ENCODE results near the gene FSTL3. TPM values are rescaled to one million over a fixed set of nuclear protein-coding genes. Genes with fewer than 3 reads are reported as not detected.

FSTL3 gene
- total RNA-seq, 1 experiment from 2014 or later, result 40.9 TPM

GRCh38 chr19:639253-640160 is 36.7 kb upstream of the FSTL3 start, which contains the start of gene FGF22:
Gene FGF22 (plus strand): TSS chr19:639879. CDS start chr19:639926, 47 bp downstream.
- Histone ChIP-seq H4K20me1 (ENCODE audit: insufficient read depth) (no peaks in the 10 kb centered on the region), H3K27me3 (ENCODE audit: insufficient read depth, low read depth) (no peaks in the 10 kb centered on the region), H3K9me2 (ENCODE audit: insufficient read depth) (no peaks in the 10 kb centered on the region), H2AFZ (peak within 1 kb of the TSS; percentile 82), H3K27ac (no peak within 1 kb of the TSS), H3K9me3 (ENCODE audit: insufficient read depth, low read depth) (no peaks in the 10 kb centered on the region), H3K79me2 (ENCODE audit: low read depth) (no peaks in the 10 kb centered on the region), H3K4me2 (peak within 1 kb of the TSS; percentile 88), H3K4me3 (peak within 1 kb of the TSS; percentile 61), H3K36me3 (ENCODE audit: low read depth) (no peaks in the 10 kb centered on the region), H3K4me1 (replicated peaks; ENCODE audit: insufficient read depth) (peaks cover 12% of the 10 kb centered on the region), H3F3A (ENCODE audit: insufficient read depth, low read depth) (no peaks in the 10 kb centered on the region; the same call in 1 of the 2 replicates)
- POLR2A ChIA-PET (ENCODE audit: unreplicated experiment), result no interaction called here
- TF ChIP-seq EZH2 (IDR thresholded peaks at IDR 0.05; ENCODE audit: low read depth) (no peak), CTCF (conservative IDR thresholded peaks at IDR 0.05) (no peak)
- CTCF ChIA-PET, result no interaction called here
- BruUV-seq (replicated peaks), result no TSS peak
- intact Hi-C loops (cut with micrococcal nuclease; ENCODE audit: unreplicated experiment), result no loop called here
- DNase-seq, result peak; percentile 72 to 92

GRCh38 chr19:640161-640558 is 36.0 kb upstream of the FSTL3 start:
- no peaks in the 10 kb centered on the region for H3K27me3 ChIP-seq (ENCODE audit: insufficient read depth, low read depth)
- peak overlapping the region; percentile 68 for H3K4me2 ChIP-seq
- ChIA-PET CTCF (no interaction called here), POLR2A (ENCODE audit: unreplicated experiment) (no interaction called here)
- H3K4me3 ChIP-seq, result peak overlapping the region; percentile 42; the same call in 1 of the 2 replicates
- H3K79me2 ChIP-seq (ENCODE audit: low read depth), result no peaks in the 10 kb centered on the region
- no peaks in the 10 kb centered on the region for H3K36me3 ChIP-seq (ENCODE audit: low read depth)
- no peak overlapping the region for H3K27ac ChIP-seq
- no peak for TF ChIP-seq CTCF (conservative IDR thresholded peaks at IDR 0.05)
- TF ChIP-seq EZH2 (IDR thresholded peaks at IDR 0.05; ENCODE audit: low read depth), result no peak
- no peaks in the 10 kb centered on the region for H3K9me3 ChIP-seq (ENCODE audit: insufficient read depth, low read depth)
- BruUV-seq (replicated peaks), result no TSS peak
- H2AFZ ChIP-seq, result no peak overlapping the region
- no peaks in the 10 kb centered on the region for H4K20me1 ChIP-seq (ENCODE audit: insufficient read depth)
- H3K4me1 ChIP-seq (replicated peaks; ENCODE audit: insufficient read depth), result peaks cover 10% of the 10 kb centered on the region
- H3K9me2 ChIP-seq (ENCODE audit: insufficient read depth), result no peaks in the 10 kb centered on the region
- intact Hi-C loops (cut with micrococcal nuclease; ENCODE audit: unreplicated experiment), result no loop called here
- no peak for DNase-seq
- no peaks in the 10 kb centered on the region; the same call in 1 of the 2 replicates for H3F3A ChIP-seq (ENCODE audit: insufficient read depth, low read depth)

GRCh38 chr19:640606-641189 is 35.5 kb upstream of the FSTL3 start:
- peaks cover 10% of the 10 kb centered on the region for H3K4me1 ChIP-seq (replicated peaks; ENCODE audit: insufficient read depth)
- no peaks in the 10 kb centered on the region for H4K20me1 ChIP-seq (ENCODE audit: insufficient read depth)
- H3F3A ChIP-seq (ENCODE audit: insufficient read depth, low read depth), result no peaks in the 10 kb centered on the region; the same call in 1 of the 2 replicates
- TF ChIP-seq EZH2 (IDR thresholded peaks at IDR 0.05; ENCODE audit: low read depth) (no peak), CTCF (conservative IDR thresholded peaks at IDR 0.05) (no peak)
- ChIA-PET POLR2A (ENCODE audit: unreplicated experiment) (no interaction called here), CTCF (no interaction called here)
- H3K27me3 ChIP-seq (ENCODE audit: insufficient read depth, low read depth), result no peaks in the 10 kb centered on the region
- H3K79me2 ChIP-seq (ENCODE audit: low read depth), result no peaks in the 10 kb centered on the region
- no peak overlapping the region for H3K27ac ChIP-seq
- intact Hi-C loops (cut with micrococcal nuclease; ENCODE audit: unreplicated experiment), result no loop called here
- no peak overlapping the region for H3K4me3 ChIP-seq
- DNase-seq, result no peak
- no peaks in the 10 kb centered on the region for H3K36me3 ChIP-seq (ENCODE audit: low read depth)
- H2AFZ ChIP-seq, result no peak overlapping the region
- H3K9me2 ChIP-seq (ENCODE audit: insufficient read depth), result no peaks in the 10 kb centered on the region
- no peak overlapping the region for H3K4me2 ChIP-seq
- no peaks in the 10 kb centered on the region for H3K9me3 ChIP-seq (ENCODE audit: insufficient read depth, low read depth)
- no TSS peak for BruUV-seq (replicated peaks)

Measured in PC-9 (cell line).